Skin of body (tissue), 2 donors: Measurements from ENCODE around the gene DYNC1LI2. TPM values are rescaled to one million over a fixed set of nuclear protein-coding genes. Genes with fewer than 3 reads are reported as not detected.
"Not testable (repeated sequence)": the region's sequence is repeated elsewhere in the genome, so short reads cannot be mapped to it uniquely, and the experiment has no call there.

Experiments used
- DNase-seq: peaks from one replicate; lab custom pipeline; 2025; lab: John Stamatoyannopoulos, UW
- total RNA-seq: library from RNA; depleted of rRNA; stranded (reverse); fragments of >200 nt; gene quantifications from one replicate; pipeline ENCODE4 v1.2.3, GENCODE V29; 2014

The DYNC1LI2 gene
- 113 TPM for total RNA-seq

DNA sequence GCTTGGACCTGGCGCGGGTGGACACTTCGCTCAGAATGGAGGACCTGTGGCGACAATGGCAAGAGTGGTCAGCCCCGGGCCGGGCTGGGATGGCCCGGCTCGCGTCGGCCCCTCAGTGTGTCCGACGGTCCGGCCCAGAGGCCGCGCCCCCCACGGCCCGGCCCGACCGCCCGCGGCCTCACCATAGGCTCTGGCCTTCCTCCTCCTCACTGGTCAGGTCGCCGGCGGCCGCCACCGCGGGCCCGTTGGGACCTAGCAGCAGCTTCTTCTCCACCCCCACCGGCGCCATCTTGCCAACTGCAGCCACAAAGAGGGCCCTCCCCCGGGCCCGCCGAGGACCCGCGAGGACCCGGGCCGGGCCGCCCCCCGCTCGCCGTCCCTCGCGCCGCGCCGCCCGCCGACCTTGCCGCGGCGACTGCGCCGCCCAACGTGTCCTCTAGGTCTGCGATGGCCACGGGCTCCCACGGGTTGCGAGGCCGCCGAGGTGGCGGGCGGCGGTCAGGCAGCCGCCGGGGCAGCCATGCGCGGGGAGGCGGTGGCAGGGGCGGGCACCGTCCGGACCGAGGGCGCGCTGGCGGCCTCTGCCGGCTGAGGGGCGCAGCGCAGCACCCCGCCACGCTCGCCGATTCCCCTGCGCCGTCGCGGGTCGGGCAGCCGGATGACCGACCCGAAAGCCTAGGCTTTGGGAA, at the start of gene DYNC1LI2:
TSS of gene DYNC1LI2 (minus strand) at position 307 of the 689 bp plus-strand sequence. CDS start at position 289, 18 bp downstream.
- DNase-seq, result peak; percentile 75

DNA sequence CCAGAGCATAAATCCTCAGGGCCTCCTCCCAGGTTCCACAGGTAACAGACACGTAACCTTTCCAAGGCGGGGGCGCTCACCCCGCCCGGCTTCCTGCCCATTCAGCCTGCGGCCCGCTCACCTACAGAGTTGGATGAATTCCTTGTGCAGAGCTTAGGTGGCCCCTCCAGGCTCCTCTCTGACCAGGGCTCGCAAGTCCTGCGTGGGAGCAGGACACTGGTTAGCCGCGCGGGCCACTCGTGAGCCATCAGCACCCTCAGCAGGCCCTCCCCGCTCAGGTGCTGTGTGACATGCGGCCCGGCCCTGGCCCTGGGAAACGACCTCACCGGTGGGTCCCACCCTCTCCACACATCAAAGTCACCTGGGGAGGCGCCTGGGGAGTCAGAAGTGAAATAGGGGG, 49.4 kb upstream of the DYNC1LI2 start:
- DNase-seq, result no peak

DNA sequence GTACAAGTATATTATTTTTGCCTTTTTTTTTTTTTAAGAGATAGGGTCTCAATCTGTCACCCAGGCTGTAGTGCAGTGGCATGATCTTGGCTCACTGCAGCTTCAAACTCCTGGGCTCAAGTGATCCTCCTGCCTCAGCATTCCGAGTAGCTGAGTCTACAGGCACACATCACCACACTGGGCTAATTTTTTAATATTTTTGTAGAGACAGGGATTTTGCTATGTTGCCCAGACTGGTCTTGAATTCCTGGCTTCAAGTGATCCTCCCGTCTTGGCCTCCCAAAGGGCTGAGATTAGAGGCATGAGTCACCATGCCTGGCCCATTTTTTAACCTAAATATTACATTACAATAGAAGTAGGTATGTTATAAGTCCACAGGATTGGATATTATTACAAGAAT, 46.8 kb upstream of the DYNC1LI2 start:
- DNase-seq, result no peak

DNA sequence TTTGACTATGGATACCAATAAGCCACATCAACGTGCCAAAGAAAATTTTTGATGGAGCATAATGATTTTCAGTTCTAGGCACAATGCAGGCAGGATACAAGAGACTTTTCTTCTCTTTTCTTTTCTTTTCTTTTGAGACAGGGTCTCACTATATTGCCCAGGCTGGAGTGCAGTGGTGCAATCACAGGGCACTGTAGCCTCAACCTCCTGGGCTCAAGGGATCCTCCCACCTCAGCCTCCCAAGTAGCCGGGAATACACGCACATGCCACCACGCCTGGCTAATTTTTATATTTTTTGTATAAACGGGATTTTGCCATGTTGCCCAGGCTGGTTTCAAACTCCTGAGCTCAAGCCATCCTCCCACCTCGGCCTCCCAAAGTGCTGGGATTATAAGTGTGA, 42.6 kb upstream of the DYNC1LI2 start:
- DNase-seq, result not testable (repeated sequence)

DNA sequence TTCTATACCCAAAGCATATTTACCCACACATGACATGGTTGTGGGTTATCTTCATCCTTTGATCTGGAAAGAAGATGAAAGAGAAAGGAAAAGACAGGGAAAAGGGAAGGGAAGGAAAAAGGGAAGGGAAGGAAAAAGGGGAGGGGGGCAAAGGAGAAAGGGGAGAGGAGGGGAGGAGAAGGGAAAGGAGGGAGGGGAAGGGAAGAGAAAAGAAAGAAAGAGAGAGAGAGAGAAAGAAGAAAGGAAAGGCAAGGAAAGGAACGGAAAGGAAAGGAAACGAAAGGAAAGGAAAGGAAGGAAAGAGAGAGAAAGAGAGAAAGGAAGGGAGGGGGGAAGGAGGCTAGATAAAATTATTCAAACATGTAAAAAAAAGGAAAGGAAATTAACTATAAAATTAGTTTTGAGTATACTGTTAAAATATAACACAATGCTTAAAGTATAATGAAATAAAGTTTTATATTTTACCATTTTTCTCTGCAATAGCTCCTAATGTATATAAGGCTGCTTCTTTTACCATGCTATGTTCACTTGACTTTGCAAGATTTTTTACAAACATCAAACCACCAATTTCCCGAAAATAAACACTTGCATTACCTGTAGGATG, 38.8 kb upstream of the DYNC1LI2 start:
- no peak for DNase-seq

DNA sequence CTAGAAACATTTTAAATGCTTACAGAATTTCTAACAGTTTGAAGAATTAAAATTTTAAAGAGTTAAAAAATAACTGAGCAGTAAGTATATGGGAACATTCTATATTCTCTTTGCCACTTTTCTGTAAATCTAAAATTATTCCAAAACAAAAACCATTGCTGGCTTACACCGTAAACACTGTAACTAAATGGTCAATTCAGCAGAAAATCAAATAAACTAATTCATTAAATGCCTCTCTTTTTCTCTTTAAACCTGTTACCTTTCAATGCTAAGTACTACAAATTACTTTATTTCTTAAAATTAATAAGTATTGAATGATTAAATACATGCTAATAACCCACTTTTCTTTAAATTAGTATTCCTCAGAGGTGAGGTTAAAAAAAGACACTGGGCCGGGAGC, 36.0 kb upstream of the DYNC1LI2 start:
- DNase-seq, result no peak

DNA sequence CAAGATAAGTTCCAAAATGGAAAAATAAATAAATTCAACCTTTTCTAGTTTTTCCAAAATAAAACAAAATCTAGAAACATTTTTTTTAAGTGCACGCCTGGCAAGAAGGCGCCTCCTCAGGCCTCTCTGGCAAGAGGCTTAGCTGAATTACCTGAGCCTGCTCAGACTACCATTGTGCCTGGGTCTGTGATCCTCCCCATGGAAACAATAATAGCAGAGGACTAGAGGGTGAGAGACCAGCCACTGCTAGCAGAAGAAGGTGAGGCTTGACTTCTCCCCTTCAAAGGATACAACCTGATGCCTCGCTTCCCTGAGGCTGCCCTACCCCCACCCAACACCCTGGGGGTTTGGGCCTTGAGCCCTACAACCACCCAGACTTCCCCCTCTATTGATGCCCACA, 35.1 kb upstream of the DYNC1LI2 start:
- no peak for DNase-seq

DNA sequence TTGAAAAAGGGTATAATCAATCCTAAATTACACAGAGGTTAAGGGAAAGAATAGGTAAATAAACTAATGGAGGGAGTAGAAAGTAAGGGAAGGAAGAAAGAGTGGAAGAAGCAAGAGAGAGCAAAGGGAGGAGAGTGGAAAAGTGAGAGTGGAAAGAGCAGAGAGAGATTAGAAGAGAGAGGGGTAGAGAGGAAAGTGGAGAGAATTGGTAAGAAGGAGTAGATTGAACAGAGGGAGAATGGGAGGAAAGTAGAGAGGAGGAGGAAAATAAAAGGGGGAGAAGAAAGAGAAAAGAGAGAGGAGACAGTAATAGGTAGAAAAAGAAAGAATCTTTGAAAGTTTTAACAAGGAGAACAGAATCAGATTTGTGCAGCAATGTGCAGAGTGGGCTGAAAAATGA, 25.0 kb upstream of the DYNC1LI2 start:
- DNase-seq, result no peak

DNA sequence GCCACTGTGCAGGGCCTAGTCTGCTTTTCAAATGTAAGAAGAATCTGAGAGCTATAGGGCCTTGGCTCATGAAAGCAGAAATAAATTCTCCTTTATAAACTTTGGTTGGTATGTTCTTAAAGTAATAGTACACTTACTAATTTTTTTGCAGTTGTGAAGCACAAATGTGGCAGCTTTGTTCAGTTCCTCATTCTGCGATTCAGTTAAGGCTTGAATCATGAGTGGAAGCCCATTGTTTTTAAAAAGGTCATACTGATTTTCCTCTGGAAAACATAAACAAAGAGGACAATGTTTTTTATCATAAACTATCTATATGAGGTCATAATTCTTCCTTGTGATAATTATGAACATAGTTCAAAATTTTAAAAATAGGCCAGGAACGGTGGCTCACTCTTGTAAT, 23.6 kb upstream of the DYNC1LI2 start:
- no peak for DNase-seq

DNA sequence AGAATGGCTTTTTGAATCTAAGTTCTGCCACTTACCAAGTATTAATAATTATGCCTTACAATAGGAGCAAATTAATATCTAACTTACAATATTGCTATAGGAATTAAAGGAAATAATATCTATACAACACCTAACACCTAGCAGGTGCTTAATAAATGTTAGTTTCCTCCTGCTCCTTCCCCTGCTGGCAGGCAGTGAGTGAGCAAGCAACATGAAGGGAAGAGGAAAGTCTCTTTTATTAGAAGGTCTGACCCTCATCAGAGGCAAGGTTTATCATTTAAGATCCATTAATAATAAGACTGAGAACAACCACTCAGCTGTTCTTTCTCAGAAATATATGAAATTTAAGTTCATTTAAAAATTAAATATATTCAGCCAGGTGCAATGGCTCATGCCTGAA, 6.7 kb upstream of the DYNC1LI2 start:
- DNase-seq, result no peak

DNA sequence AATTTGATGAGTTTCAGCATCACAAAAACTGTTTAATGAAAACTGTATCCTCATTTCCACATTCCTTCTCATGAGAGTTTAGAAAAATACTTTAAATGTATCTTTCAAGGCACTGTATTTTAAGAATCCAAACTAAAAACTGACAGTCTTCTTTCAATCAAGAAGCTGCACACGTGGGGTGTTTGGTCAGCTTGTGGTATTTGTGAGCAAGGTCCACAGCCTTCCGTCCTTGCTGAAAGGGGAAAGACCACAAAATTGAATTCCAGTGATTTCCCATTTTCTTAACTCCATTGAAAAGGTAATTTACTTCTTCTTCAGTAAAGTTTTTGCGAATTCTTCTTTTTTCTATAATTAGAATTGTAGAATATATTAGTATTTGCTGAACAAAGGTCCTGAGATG, 3.4 kb upstream of the DYNC1LI2 start:
- DNase-seq, result no peak

DNA sequence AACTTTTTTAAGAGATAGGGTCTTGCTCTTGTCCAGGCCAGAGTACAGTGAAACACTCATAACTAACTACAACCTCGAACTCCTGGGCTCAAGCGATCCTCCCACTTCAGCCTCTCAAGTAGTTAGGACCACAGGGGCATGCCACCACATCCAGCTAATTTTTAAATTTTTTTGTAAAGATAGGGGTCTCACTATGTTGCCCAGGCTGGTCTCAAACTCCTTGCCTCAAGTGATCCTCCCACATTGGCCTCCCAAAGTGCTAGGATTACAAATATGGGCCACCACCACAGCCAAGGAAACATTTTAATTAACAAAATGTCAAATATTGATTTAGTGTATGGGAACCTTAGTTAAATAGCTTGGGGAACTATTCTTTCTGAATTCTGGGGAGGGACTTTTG, 2.8 kb upstream of the DYNC1LI2 start:
- no peak for DNase-seq

DNA sequence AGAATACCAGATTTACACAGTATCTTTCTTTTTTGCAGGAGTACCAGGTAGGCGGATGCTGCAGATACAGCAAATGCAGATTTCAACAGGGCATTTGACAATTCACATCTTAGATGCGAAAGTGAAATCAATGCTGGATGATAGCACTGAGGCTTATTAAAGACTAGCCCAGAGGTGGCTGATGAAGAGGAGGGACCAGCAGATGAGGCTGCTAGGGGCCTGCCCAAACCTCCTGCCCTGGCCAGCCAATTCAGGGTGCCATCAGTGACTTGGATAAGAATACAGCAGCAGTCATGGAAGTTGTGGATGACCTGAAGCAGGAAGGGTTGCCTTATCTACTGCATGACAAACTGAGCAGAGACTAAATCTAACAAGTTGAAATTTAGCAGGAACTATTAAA, 1.5 kb upstream of the DYNC1LI2 start:
- no peak for DNase-seq

DNA sequence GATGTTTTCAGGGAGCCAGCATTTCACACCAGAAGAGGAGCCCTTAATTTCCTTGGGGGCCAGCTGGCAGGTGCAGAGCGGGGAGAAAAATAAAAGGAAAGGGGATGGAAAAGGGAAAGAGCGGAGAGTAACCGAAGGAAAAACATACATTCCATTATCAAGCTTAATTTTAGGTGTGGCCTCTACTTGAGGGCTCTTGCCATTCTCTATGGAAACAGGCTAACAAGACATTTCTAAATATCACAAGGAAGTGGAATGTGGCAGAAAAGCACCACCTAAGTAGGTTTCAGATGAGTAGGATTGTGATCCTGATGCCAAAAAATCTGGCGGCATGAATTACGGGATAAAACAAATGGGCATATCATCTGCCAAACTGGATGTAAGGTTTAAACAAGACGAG, 970 bp upstream of the DYNC1LI2 start:
- DNase-seq, result no peak

DNA sequence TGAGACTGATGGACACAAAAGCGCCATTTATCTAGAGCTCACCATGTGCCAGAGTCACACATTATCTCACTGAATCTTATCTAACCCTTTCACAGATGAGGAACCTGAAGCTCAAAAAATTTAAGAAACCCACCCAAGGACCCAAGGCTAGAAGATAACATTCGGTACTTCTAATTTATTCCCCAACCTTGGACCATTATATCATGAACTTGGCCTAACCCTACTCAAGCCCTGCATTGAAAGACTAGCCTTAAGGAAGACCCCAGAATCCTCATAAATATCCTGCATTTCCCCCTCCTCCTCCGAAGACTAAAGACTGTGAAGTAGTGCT, 548 bp upstream of the DYNC1LI2 start:
- DNase-seq, result no peak

DNA sequence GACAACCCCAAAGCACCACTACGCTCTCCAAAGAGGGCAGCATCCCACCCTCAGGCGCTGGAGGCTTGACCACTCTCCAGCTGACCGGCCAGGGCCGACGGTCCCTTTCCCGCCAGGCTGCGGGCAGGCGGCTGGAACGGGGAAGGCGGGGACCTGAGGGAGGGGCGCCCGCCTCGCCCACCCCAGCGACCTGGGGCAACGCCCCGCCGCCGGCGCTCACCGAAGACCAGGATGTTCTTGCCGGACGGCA, 431 bp downstream of the DYNC1LI2 start:
- DNase-seq, result no peak

DNA sequence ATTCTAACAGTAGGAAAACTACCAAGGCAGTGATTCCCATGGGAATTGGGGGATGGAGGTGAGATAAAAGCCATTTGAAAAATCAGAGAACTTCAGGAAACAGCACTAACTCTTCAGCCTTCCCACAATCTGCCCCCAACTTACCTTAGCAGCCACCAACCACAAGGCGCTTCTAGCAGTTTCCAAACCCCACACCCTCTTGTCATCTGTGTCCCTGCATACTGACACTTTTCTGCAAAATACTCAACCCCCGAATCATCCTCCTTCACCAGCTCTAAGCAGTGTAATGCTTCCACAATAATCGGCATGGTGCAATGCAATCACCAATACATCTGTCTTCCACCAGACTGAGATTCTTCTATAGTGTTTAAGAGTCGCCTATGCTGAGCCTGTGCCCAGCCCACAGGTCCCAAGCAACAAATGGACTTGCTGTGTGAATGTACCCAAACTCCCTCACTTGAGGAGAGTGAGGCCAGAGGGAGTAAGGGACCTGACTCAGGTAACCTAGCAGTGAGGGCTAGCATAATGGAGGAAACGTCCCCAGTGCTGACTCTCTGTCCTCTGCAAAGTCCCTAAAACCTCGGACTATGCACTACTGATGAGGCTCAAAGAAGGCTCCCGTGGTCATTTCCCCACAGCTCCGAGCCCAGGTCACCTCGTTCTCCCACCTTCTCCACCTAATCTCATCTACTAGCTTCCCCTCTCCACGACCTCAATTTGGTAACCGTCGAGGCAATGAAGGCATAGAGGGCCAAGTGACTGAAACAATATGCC, 943 bp downstream of the DYNC1LI2 start:
- DNase-seq, result no peak

DNA sequence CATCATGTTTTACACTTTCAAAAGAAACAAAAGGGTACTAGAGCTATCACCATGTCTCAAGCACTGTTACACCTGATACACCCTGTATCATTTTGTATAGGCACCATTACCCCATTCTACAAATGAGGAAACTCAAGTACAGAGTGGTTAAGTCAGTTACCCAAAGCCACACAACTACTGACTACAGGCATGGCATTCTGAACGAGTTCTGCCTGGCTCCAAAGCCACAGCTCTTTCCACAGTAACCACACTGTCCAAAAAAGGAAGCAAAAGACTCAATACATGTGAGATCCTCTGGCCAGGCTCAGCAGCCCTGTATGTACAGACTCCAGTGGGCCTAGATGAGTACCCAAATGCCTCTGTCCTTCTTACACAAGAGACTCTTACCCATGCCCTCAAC, 4.7 kb downstream of the DYNC1LI2 start:
- DNase-seq, result no peak

DNA sequence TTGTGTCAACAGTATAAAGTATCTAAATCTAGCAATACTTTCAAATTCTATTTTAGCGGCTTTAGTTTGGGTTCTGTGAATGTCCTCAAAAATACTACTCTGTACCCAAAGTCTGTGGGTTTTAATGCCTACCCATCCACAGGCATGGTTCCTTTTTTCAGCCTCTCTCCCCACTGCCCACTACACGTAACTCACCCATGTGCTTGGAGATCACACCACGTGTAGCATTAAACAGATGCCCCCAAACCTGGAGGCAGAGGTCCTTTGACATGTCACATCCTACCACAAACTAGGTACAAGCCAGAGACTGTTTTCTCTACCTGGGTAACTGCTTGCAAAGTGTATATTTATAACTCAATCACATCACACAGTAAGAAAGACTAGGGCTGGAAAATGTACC, 5.4 kb downstream of the DYNC1LI2 start:
- DNase-seq, result no peak

DNA sequence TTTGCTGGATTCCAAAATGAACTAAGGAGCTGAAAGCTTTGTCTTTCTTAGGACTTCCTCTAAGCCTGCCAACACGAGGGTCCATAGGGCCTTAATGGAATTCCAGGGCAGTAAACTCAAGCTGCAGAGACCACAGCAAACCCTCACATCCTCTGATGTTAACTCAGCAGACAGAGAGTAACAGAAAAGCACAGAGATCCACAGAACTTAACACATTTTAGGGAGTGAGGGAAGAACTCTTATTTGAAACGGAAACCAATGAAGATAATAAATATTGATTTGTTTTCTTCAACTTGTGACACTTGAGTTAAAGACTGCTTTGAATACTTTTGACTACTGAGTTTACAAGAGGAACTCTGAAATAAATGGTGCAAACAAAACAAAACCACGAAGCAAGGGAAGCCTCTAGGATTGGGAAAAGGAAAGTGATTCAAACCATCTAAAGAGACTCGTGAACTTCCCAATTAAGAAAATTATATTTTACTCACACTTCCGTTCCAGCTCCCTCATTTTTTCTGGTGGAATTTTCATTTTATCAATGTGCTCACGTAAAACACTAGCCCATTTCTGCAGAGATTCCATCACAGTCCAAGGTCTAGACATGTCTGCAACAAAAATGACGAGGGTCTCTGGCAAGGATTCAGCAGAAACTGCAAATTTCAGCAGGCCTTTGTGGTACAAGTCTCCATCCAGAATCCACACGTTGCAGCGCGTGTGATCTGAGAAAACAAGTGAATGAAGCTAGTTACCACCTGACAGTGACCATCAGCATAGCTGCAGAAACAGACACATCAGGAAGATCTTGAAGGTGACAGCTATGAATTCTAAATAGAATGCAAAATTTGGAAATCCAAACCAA, 9.2 kb downstream of the DYNC1LI2 start:
- peak; percentile 64 for DNase-seq

DNA sequence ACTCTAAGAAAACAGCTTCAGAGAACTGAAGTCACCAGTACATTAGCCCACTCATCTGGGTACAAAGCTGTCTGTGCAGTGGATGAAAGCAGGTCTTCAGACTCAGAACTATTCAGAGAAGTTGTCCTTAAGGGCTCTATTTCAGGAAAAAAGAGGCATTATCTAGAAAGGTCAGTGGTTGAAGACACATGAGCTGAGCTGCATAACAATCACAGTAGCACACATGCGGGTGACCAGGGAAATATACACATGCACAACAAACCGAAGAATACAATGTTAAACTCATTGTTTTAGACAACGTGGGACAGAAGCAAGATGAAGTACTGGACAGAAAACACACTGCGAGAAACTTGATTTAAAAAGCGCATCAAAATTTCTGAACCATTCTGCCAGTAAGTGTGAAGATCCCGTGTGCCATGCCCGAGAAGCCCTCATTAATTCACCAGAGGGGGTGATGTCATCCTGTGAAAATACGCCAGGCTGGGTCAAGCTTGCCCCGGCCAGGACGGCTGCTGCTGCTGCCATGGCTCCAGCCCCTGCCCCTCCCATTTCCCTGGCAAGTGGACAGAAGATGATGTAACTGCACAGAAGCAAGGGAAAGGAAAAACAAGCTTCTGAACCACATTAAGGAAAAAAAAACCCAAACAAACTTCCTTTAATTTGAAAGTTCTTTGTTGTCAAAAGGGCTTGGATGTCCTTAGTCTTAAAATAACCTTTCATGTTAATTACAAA, 10.1 kb downstream of the DYNC1LI2 start:
- DNase-seq, result peak; percentile 72

DNA sequence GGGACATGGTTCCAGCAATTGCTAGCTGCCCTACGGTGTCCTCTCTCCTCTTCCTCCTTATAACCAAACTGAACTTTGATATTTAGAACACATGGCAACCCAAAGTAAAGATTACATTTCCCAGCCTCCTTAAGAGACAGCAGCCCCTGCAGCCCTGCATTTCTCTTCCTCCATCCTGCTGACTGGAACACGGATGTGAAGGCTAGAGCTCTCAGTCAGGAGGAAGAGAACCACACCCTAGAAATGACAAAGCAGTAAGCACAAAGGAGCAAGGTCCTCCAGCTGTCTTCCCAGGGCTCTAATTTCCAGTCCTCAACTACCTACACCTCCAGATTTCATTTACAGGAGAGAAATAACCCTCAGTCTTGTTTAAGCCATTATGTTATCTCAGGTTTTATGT, 10.9 kb downstream of the DYNC1LI2 start:
- DNase-seq, result no peak
